Measurements from ENCODE around the gene SORCS2. TPM values are rescaled to one million over a fixed set of nuclear protein-coding genes. Genes with fewer than 3 reads are reported as not detected.

SORCS2 gene
- total and polyA plus RNA-seq, 3 donors from 2014 or later: 2.7 to 4.6 (median 2.9) TPM

- WGBS, 2 donors: 92 to 100% methylated on average over 1 of the region's 1 CpG
- intact Hi-C loops (cut with DNase I; ENCODE audit: low total_unique reads): no loop called here
- Histone ChIP-seq H3K9me3 (no peaks in the 10 kb centered on the region), H3K4me1 (peaks cover 5% of the 10 kb centered on the region), H3K27ac (no peak overlapping the region), H3K27me3 (no peaks in the 10 kb centered on the region), H3K36me3 (ENCODE audit: low read depth, missing control alignments) (no peaks in the 10 kb centered on the region), H3K4me3 (no peak overlapping the region)
- no peak for TF ChIP-seq CTCF (IDR thresholded peaks at IDR 0.05)
- no peak for TF ChIP-seq POLR2A (IDR thresholded peaks at IDR 0.05)
- DNase-seq: no peak
Measured at GRCh38 chr4:7248857-7249256, 56.5 kb downstream of the SORCS2 start.

- Histone ChIP-seq H3K4me3 (no peak overlapping the region), H3K27me3 (no peaks in the 10 kb centered on the region), H3K9me3 (no peaks in the 10 kb centered on the region), H3K4me1 (peaks cover 5% of the 10 kb centered on the region), H3K36me3 (ENCODE audit: low read depth, missing control alignments) (no peaks in the 10 kb centered on the region), H3K27ac (no peak overlapping the region)
- WGBS, 2 donors: 73 to 82% methylated on average over 5 of the region's 5 CpGs
- TF ChIP-seq POLR2A (IDR thresholded peaks at IDR 0.05) (no peak), CTCF (IDR thresholded peaks at IDR 0.05) (no peak)
- intact Hi-C loops (cut with DNase I; ENCODE audit: low total_unique reads): no loop called here
- no peak for DNase-seq
Measured at GRCh38 chr4:7251321-7251720, 59.0 kb downstream of the SORCS2 start.

GRCh38 chr4:7252051-7252450, 59.7 kb downstream of the SORCS2 start:
- H3K4me3 ChIP-seq: no peak overlapping the region
- no peak for DNase-seq
- WGBS, 2 donors: 69 to 83% methylated on average over 6 to 7 of the region's 7 CpGs
- no peak for TF ChIP-seq POLR2A (IDR thresholded peaks at IDR 0.05)
- no peak for TF ChIP-seq CTCF (IDR thresholded peaks at IDR 0.05)
- peaks cover 10% of the 10 kb centered on the region for H3K4me1 ChIP-seq
- intact Hi-C loops (cut with DNase I; ENCODE audit: low total_unique reads): no loop called here
- no peaks in the 10 kb centered on the region for H3K27me3 ChIP-seq
- H3K9me3 ChIP-seq: no peaks in the 10 kb centered on the region
- H3K36me3 ChIP-seq (ENCODE audit: low read depth, missing control alignments): no peaks in the 10 kb centered on the region
- no peak overlapping the region for H3K27ac ChIP-seq

- no peaks in the 10 kb centered on the region for H3K9me3 ChIP-seq
- no peaks in the 10 kb centered on the region for H3K27me3 ChIP-seq
- 73 to 80% methylated on average over 13 to 15 of the region's 15 CpGs for WGBS, 2 donors
- intact Hi-C loops (cut with DNase I; ENCODE audit: low total_unique reads): no loop called here
- DNase-seq: no peak
- peaks cover 10% of the 10 kb centered on the region for H3K4me1 ChIP-seq
- H3K36me3 ChIP-seq (ENCODE audit: low read depth, missing control alignments): no peaks in the 10 kb centered on the region
- H3K27ac ChIP-seq: no peak overlapping the region
- no peak for TF ChIP-seq CTCF (IDR thresholded peaks at IDR 0.05)
- TF ChIP-seq POLR2A (IDR thresholded peaks at IDR 0.05): no peak
- H3K4me3 ChIP-seq: no peak overlapping the region
Measured at GRCh38 chr4:7252510-7253340, 60.4 kb downstream of the SORCS2 start.

- TF ChIP-seq POLR2A (IDR thresholded peaks at IDR 0.05): no peak
- TF ChIP-seq CTCF (IDR thresholded peaks at IDR 0.05): no peak
- Histone ChIP-seq H3K9me3 (no peaks in the 10 kb centered on the region), H3K36me3 (ENCODE audit: low read depth, missing control alignments) (no peaks in the 10 kb centered on the region), H3K27ac (no peak overlapping the region), H3K4me3 (no peak overlapping the region), H3K4me1 (peaks cover 10% of the 10 kb centered on the region), H3K27me3 (no peaks in the 10 kb centered on the region)
- intact Hi-C loops (cut with DNase I; ENCODE audit: low total_unique reads): no loop called here
- 66 to 92% methylated on average over 3 to 7 of the region's 7 CpGs for whole genome bisulfite sequencing, 2 donors
- DNase-seq: no peak
Measured at GRCh38 chr4:7253341-7253700, 61.0 kb downstream of the SORCS2 start.
